Neuron (in vitro differentiated cells): ENCODE data around the gene PSD4.

Experiments used
- H2AFZ ChIP-seq: one replicate; pipeline ENCODE4 v1.6.1; 2013; ENCODE audit warnings: low read depth, mild to moderate bottlenecking, inconsistent platforms, low read length, moderate library complexity
- H3K27me3 ChIP-seq: one replicate; pipeline ENCODE4 v1.6.1; 2013; ENCODE audit warnings: low read length; ENCODE audit not compliant: insufficient read depth
- H3K36me3 ChIP-seq: one replicate; pipeline ENCODE4 v1.6.1; 2013; ENCODE audit warnings: low read length; ENCODE audit not compliant: insufficient read depth
- H3K4me1 ChIP-seq: one replicate; pipeline ENCODE4 v1.6.1; 2013; ENCODE audit warnings: low read length; ENCODE audit not compliant: insufficient read depth
- H3K4me3 ChIP-seq: 2 replicates; pipeline ENCODE4 v1.5.1; 2013; ENCODE audit warnings: mild to moderate bottlenecking, low read length, moderate library complexity
- H3K9me3 ChIP-seq: one replicate; pipeline ENCODE4 v1.6.1; 2013; ENCODE audit warnings: low read length

PSD4 gene

DNA sequence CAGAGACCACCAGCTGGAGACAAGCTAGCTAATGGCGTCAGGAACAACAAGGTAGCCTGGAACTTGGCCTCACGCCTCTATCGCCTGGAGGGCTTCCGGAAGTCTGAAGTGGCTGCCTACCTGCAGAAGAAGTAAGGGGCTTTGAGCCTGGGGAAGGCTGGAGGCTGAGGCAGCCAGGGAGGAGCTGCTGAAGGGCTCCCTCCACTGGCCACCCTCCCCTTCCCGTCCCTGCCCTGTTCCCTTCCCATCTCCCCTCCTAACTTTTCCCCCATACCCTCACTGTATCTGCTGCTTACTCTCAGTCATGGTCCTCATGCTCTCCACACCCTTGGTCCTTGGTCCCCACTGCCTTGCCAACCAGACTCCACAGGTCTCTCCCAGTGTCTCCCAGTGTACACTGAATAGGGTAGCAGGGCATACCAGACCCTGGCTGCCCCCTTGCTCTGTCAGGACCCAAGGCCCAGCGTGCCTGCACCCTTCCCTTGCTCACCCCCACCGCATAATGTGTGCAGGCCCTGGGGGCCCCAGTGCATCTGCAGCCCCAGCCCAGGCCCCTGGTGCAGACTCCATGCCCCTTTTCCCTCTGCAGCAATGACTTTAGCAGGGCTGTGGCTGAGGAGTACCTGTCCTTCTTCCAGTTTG lies 18.8 kb downstream of the PSD4 start:
- peaks cover 6% of the 10 kb centered on the region for H3K27me3 ChIP-seq

DNA sequence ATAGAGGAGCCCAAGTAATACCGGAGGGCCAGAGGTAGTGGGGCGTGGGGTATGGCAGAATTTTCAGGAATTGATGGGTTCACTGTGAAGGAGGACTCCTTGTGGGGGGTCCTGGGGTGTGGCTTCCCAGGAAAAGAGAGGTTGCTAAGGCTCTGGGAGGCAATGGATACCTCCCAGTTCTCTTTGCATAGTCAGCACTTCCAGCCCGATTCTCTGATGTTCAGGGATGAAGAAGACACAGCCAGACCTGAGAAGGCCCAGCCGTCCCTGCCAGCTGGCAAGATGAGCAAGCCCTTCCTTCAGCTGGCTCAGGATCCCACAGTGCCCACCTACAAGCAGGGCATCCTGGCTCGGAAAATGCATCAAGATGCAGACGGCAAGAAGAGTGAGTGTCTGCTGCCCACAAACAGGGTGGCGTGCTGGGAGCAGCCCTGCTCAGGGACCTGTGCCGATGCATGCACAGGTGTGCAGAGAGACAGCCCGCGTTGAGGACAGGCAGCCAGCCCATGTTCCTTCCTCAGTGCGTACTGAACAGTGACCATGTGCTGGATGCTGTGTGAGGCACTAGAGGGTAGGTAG lies 22.2 kb downstream of the PSD4 start:
- peaks cover 6% of the 10 kb centered on the region for H3K4me1 ChIP-seq
- no peaks in the 10 kb centered on the region for H3K36me3 ChIP-seq
- H2AFZ ChIP-seq, result no peak overlapping the region
- H3K4me3 ChIP-seq, result no peak overlapping the region
- H3K9me3 ChIP-seq, result no peaks in the 10 kb centered on the region
- peaks cover 10% of the 10 kb centered on the region for H3K27me3 ChIP-seq

More for the DNA sequence above, 18.8 kb downstream of the PSD4 start:
- H3K4me3 ChIP-seq, result no peak overlapping the region
- no peaks in the 10 kb centered on the region for H3K9me3 ChIP-seq
- no peaks in the 10 kb centered on the region for H3K4me1 ChIP-seq
- H2AFZ ChIP-seq, result no peak overlapping the region
- H3K36me3 ChIP-seq, result no peaks in the 10 kb centered on the region

DNA sequence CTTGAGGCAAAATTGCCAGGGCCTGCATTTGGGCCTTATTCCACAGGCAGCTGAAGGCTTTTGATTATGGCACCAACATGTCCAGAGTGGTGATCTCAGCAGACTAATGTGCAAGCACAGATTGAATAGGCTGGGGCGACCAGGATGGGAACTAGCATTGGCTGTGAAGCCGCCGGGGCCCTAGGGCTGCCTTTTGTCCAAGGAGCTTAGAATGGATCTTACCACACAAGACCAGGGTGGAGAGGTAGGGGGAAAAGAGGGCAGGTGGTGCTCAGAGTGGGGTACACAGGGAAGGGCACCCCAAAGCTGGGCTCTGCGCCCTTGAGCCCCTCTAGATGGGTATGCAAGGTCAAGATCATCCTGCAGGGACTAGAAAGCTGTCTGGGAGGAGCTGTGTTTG lies 23.1 kb downstream of the PSD4 start:
- Histone ChIP-seq H3K36me3 (no peaks in the 10 kb centered on the region), H3K4me3 (no peak overlapping the region), H3K27me3 (peaks cover 10% of the 10 kb centered on the region), H3K4me1 (peaks cover 6% of the 10 kb centered on the region), H3K9me3 (no peaks in the 10 kb centered on the region), H2AFZ (no peak overlapping the region)

DNA sequence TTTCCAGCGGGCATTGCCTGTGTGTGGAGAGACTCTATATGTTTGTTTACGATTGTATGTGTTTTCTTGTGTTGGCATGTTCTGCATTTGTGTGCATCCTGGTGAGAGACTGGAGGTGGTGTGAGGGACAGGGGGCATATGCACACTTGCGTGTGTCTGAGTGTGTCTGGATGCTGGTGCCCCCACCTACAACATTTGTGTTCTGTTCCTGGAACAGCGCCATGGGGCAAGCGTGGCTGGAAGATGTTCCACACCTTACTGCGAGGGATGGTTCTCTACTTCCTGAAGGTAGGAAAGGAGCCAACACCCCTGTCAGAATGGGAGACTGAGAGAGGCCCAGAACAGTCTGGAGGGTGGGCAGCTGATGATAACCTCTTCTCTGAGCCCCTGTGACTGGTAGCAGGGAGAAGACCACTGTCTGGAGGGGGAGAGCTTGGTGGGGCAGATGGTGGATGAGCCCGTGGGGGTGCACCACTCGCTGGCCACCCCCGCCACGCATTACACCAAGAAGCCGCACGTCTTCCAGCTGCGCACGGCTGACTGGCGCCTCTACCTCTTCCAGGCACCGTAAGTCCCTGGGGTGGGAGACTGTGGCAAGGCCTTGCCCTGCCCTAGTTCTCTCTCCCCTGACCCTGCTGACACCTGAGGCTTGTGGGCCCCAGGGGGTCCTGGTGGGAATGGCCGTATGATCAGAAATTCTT lies 23.7 kb downstream of the PSD4 start:
- Histone ChIP-seq H2AFZ (no peak overlapping the region), H3K4me1 (peaks cover 9% of the 10 kb centered on the region), H3K36me3 (no peaks in the 10 kb centered on the region), H3K4me3 (no peak overlapping the region), H3K9me3 (no peaks in the 10 kb centered on the region), H3K27me3 (peaks cover 10% of the 10 kb centered on the region)

DNA sequence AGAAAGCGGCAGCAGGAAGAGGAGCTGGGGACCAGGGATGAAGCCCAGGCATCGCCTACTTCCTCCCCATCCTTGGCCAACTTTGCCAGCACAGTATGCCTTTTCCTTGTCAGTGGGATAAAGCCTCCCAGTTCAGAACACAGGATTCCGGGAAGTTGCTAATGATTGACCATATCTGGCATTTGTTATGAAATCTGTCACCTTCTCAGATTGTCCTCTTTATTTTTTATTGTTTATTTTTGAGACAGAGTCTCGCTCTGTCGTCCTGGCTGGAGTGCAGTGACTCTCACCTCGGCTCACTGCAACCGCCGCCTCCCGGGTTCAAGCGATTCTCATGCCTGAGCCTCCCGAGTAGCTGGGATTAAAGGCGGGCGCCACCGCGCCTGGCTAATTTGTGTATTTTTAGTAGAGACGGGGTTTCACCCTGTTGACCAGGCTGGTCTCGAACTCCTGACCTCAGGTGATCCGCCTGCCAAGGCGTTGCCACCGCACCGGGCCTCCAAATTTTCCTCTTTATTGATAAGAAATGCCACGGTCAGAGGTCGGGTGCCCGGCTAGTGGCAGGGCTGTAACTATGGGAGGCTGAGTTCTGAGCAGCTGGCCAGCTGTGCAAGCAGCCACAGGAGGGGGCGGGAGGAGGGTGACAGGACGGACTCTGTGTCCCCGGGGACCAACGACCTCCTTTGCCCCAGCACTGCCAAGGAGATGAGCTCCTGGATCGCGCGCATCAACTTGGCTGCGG lies 24.4 kb downstream of the PSD4 start:
- Histone ChIP-seq H3K4me3 (peak overlapping the region; percentile 64), H3K36me3 (no peaks in the 10 kb centered on the region), H3K4me1 (peaks cover 12% of the 10 kb centered on the region), H2AFZ (peak overlapping the region; percentile 100), H3K9me3 (no peaks in the 10 kb centered on the region), H3K27me3 (peaks cover 10% of the 10 kb centered on the region)

DNA sequence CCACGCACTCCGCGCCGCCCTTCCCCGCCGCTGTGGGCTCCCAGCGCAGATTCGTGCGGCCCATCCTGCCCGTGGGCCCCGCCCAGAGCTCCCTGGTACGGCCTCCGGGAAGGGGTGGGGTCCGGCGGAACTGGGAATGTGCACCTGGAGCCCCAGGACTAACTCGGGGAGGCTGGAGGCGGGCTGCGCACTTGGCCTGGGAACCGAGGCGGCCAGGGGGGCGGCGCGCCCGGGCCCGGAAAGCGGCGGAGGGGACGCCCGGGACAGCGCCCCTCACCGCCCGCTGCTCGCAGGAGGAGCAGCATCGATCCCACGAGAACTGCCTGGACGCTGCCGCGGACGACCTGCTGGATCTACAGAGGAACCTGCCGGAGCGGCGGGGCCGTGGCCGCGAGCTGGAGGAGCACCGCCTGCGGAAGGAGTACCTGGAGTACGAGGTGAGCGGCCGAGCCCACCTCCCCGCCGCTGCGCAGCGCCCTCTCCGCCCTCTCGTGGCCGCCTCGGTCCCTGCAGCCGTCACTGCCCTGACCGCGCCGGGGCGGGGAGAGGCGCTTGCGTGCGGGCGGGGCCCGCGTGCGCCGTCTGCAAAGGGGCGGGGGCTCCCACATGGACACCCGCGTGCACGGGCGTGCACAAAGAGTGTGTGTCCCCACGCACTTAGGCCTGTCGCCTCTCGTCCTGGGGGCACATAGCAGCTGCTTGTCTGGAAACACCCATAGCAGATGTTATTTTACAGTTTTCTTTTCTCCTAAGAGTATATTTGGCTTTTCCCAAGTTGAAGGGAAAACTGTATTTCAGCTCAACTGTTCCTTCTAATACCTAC lies 25.2 kb downstream of the PSD4 start:
- H2AFZ ChIP-seq, result peak overlapping the region; percentile 100

DNA sequence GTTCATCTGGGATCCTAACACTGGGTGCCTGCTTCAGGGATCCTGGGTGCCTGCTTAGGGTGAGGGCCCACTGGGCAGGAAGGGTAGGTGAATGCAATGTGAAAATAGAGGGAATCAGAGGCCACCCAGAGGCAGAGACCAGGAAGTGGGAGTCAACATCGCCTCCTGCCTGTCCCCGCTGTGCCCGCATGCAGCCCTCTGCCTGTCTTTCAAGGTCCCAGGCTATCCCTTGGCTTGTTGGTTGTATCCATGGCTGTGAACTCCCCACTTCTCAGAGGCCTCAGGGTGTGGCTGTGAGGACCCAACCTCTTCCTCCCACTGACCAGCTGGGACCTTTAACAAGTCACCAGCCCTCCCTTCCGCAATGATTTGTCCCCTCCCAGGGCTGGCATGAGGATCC lies 26.5 kb downstream of the PSD4 start:
- H3K36me3 ChIP-seq, result no peaks in the 10 kb centered on the region

More for the DNA sequence above, 25.2 kb downstream of the PSD4 start:
- peaks cover 10% of the 10 kb centered on the region for H3K27me3 ChIP-seq
- peaks cover 12% of the 10 kb centered on the region for H3K4me1 ChIP-seq
- peak overlapping the region; percentile 64 for H3K4me3 ChIP-seq
- no peaks in the 10 kb centered on the region for H3K9me3 ChIP-seq
- no peaks in the 10 kb centered on the region for H3K36me3 ChIP-seq

DNA sequence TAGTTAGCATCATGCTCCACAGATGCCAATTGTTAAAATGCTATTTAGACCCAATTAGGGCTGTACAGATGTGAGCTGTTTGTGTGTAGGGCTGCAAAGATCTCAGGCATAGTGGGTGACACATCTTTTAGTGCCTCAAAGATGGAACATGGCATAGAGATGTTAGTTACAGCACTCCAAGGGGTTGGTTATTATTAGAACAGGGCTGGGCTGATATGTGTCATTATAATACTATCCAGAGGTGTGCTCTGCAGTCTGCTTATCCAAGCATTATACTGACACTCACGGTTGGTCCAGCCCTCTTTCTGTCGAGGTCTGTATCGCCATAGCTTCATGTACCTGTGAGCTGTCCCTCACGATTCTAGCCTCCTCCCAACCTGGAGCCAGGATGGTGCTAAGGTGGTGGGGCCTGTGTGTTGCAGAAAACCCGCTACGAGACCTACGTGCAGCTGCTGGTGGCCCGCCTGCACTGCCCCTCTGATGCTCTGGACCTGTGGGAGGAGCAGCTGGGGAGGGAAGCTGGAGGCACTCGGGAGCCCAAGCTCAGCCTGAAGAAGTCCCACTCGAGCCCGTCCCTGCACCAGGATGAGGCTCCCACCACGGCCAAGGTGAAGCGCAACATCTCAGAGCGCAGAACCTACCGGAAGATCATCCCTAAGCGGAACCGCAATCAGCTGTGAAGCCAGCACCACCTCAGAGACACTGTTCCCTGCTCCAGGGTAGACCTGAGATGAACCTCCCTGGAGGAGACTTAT lies 27.1 kb downstream of the PSD4 start:
- Histone ChIP-seq H3K4me3 (no peak overlapping the region), H3K36me3 (no peaks in the 10 kb centered on the region), H3K9me3 (no peaks in the 10 kb centered on the region), H2AFZ (no peak overlapping the region), H3K4me1 (peaks cover 12% of the 10 kb centered on the region), H3K27me3 (peaks cover 10% of the 10 kb centered on the region)

More for the DNA sequence above, 26.5 kb downstream of the PSD4 start:
- H3K9me3 ChIP-seq, result no peaks in the 10 kb centered on the region
- no peak overlapping the region for H2AFZ ChIP-seq
- no peak overlapping the region for H3K4me3 ChIP-seq
- peaks cover 10% of the 10 kb centered on the region for H3K27me3 ChIP-seq
- peaks cover 12% of the 10 kb centered on the region for H3K4me1 ChIP-seq

DNA sequence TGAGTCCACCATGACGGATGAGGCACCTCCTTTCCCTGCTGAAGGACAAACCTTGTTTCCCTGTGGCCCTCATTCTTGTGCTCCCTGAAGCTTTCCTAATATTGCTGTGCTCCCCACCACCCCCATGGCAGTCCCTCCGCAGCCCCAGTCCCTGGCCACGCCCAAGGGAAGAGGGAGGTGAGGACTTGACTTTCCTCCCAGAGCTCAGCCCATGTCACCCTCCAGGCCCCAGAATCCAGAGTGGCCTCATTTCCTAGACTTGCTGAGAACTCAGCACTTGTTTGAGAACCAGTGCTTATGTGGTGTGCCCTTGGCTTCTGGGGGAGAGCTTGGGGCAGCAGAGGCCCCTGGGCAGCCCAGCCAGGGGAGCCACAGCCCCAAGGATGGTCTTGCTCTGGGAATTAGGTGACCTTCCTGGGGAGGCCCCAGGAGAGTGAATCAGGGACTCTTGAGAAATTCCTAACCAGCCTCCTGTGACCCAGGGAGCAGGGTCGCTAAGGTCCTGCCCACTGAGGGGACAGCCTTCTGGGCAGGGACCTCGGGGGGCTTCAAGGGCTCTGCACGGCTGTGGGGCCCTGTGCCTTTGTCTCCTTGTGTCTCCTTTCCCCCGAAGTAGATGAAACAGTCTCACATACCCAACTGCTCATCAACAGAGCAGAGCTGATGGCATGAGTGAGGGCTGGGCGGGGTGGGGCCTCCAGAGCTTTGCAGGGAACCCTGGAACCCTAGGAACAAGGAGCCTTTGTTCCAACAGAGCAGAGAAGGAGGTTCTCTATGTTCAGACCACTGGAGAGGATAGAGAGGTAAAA lies 27.9 kb downstream of the PSD4 start:
- H3K4me3 ChIP-seq, result no peak overlapping the region
- no peak overlapping the region for H2AFZ ChIP-seq
- H3K36me3 ChIP-seq, result no peaks in the 10 kb centered on the region
- peaks cover 12% of the 10 kb centered on the region for H3K4me1 ChIP-seq
- peaks cover 10% of the 10 kb centered on the region for H3K27me3 ChIP-seq
- no peaks in the 10 kb centered on the region for H3K9me3 ChIP-seq

DNA sequence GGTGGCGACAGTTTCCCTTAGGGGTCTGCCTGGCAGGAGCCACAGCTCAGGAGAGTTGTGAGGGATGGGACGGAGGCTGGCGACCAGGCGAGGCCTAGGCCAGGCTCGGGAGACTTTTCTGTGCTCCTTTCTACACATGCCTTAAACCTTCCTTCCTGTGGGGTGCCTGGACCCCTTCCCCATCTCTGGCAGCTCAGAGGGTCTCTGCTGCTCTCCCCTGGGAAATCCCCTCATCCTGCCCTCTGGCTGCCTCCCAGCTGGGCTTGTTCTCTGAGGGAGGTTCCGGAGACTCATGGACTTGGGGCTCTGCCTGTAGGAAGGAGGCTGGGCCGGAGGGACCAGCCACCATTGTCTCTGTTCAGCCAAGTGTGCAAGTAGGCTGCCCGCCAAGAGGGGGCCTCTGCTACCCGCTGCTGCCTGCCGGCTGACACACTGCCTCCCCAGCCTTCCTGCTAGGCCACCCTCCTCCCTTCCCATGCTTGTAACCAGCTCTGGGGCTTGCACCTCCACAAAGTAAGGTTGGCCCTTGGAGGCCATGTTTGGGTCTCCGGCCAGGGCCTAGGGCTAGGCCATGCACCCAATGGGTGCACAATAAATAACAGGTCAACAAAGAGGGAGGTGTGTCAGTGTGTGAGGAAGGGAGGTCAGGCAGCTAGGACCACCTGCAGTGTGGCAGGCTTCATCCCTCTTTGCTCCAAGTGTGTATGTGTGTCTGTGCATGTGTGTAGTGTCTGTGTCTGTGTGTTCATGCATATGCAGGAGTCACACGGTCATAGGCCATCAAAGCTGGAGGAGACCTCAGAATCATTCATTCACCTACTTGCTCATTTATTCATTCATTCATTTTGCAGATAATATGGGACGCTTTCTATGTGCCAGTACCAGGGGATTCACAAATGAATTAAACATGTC lies 28.8 kb downstream of the PSD4 start:
- no peaks in the 10 kb centered on the region for H3K36me3 ChIP-seq
- peaks cover 12% of the 10 kb centered on the region for H3K4me1 ChIP-seq
- no peaks in the 10 kb centered on the region for H3K9me3 ChIP-seq
- H3K4me3 ChIP-seq, result no peak overlapping the region
- H2AFZ ChIP-seq, result no peak overlapping the region
- peaks cover 4% of the 10 kb centered on the region for H3K27me3 ChIP-seq

DNA sequence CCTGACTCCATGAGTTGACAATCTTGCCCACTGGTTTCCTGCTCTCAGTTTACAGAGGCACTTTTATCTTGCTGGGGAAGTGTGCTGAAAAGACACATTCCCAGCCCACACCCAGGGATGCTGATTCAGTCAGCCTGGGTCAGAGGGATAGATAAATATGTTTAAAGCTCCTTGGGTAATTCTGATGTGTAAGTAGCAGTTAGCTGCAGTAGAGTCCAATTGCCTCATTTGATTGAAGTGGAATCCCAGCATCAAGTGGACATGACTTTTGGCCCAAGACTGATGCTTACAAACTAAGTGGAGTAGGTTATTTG lies 29.4 kb downstream of the PSD4 start:
- H3K9me3 ChIP-seq, result no peaks in the 10 kb centered on the region
- no peaks in the 10 kb centered on the region for H3K27me3 ChIP-seq
- H3K4me3 ChIP-seq, result no peak overlapping the region
- peaks cover 12% of the 10 kb centered on the region for H3K4me1 ChIP-seq
- H3K36me3 ChIP-seq, result no peaks in the 10 kb centered on the region
- no peak overlapping the region for H2AFZ ChIP-seq
